ENCODE measurements around the gene SARNP. TPM values are rescaled to one million over a fixed set of nuclear protein-coding genes. Genes with fewer than 3 reads are reported as not detected.

SARNP gene
- total and polyA plus RNA-seq, 4 donors = 19.1 to 34.2 (median 25.6) TPM

DNA sequence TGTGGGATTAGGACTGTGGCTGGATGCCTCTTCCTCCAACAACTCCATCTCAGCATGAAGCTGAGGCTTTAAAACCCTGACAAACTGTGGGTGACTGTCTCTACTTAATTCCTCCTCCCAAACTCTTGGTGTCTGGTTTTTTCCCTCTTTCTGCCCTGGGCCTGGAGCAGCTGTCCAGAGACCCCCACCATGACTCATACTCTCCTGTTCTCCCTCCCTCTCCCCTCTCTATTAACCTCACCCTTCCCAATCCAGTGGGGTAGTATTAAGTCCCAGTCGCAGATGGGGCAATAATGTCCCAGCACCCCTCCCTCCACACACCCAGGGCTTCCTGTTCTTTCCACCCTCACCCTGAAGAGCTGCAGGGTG is 13.9 kb upstream of the SARNP start (continued):
- TF ChIP-seq, protein P1, sequence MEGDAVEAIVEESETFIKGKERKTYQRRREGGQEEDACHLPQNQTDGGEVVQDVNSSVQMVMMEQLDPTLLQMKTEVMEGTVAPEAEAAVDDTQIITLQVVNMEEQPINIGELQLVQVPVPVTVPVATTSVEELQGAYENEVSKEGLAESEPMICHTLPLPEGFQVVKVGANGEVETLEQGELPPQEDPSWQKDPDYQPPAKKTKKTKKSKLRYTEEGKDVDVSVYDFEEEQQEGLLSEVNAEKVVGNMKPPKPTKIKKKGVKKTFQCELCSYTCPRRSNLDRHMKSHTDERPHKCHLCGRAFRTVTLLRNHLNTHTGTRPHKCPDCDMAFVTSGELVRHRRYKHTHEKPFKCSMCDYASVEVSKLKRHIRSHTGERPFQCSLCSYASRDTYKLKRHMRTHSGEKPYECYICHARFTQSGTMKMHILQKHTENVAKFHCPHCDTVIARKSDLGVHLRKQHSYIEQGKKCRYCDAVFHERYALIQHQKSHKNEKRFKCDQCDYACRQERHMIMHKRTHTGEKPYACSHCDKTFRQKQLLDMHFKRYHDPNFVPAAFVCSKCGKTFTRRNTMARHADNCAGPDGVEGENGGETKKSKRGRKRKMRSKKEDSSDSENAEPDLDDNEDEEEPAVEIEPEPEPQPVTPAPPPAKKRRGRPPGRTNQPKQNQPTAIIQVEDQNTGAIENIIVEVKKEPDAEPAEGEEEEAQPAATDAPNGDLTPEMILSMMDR (IDR thresholded peaks at IDR 0.05; ENCODE audit: low read depth, low read length, missing input control) = no peak
- no peak for TF ChIP-seq SP1 (IDR thresholded peaks at IDR 0.05)
- TF ChIP-seq, protein P2, sequence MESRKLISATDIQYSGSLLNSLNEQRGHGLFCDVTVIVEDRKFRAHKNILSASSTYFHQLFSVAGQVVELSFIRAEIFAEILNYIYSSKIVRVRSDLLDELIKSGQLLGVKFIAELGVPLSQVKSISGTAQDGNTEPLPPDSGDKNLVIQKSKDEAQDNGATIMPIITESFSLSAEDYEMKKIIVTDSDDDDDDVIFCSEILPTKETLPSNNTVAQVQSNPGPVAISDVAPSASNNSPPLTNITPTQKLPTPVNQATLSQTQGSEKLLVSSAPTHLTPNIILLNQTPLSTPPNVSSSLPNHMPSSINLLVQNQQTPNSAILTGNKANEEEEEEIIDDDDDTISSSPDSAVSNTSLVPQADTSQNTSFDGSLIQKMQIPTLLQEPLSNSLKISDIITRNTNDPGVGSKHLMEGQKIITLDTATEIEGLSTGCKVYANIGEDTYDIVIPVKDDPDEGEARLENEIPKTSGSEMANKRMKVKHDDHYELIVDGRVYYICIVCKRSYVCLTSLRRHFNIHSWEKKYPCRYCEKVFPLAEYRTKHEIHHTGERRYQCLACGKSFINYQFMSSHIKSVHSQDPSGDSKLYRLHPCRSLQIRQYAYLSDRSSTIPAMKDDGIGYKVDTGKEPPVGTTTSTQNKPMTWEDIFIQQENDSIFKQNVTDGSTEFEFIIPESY (IDR thresholded peaks at IDR 0.05) = no peak

DNA sequence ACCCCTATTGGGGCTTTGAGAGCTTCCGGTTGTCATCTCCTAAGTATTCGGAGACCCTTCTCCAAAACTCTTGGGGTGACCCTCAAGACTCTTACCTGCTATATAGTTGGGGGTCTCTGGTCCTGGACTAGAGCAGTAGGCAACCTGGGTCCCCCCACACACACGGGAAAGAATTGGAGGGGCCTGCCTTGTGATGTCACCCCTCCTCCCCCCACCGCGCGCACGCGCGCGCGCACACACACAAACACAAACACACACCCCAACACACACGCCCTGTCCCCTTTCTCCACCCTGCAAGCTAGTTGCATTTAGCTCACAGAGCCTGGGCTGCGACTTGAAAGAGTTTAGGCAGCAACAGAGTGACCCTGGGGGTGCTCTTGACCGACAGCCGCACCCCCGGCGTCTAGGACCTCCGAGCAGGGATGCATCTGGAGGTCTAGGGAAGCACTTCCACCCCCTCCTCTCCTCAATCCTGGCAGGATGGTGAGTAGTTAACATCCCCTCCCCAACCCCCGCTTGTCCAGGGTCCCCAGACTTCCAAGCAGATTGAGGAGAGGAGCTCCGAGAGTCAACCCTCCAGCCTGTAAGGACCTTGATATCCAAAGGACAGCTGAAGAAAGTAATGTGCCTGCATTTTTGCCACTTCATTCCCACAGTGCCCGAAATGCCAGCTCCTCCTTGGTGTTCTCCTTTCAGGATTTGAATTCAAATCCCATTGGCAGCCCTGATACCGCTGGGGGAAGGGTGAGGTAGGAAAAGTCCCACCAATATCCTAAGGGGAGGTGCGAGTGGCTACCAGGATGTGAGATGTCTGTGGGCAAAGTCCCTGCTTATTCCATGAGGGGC is 13.3 kb upstream of the SARNP start:
- 19% methylated on average over 23 of the region's 23 CpGs for WGBS

More for the DNA sequence above, 13.3 kb upstream of the SARNP start:
- H3K27me3 ChIP-seq (ENCODE audit: control insufficient read depth in 4 of 4, insufficient read depth in 4 of 4, low read length in 3 of 4) = no peaks in the 10 kb centered on the region
- H3K9ac ChIP-seq (ENCODE audit: low read depth in 1 of 2, low read length in 2 of 2) = peak overlapping the region; percentile 61 to 75
- H3K27ac ChIP-seq (ENCODE audit: low read depth in 1 of 2, low read length in 2 of 2) = peak overlapping the region; percentile 93 to 94
- no peaks in the 10 kb centered on the region for H3K36me3 ChIP-seq (ENCODE audit: control insufficient read depth in 4 of 4, insufficient read depth in 3 of 4, low read depth in 1 of 4, low read length in 3 of 4)
- no peak for TF ChIP-seq RAD21 (IDR thresholded peaks at IDR 0.05)
- no peak for TF ChIP-seq FOXA2 (IDR thresholded peaks at IDR 0.05)
- TF ChIP-seq, protein P3, sequence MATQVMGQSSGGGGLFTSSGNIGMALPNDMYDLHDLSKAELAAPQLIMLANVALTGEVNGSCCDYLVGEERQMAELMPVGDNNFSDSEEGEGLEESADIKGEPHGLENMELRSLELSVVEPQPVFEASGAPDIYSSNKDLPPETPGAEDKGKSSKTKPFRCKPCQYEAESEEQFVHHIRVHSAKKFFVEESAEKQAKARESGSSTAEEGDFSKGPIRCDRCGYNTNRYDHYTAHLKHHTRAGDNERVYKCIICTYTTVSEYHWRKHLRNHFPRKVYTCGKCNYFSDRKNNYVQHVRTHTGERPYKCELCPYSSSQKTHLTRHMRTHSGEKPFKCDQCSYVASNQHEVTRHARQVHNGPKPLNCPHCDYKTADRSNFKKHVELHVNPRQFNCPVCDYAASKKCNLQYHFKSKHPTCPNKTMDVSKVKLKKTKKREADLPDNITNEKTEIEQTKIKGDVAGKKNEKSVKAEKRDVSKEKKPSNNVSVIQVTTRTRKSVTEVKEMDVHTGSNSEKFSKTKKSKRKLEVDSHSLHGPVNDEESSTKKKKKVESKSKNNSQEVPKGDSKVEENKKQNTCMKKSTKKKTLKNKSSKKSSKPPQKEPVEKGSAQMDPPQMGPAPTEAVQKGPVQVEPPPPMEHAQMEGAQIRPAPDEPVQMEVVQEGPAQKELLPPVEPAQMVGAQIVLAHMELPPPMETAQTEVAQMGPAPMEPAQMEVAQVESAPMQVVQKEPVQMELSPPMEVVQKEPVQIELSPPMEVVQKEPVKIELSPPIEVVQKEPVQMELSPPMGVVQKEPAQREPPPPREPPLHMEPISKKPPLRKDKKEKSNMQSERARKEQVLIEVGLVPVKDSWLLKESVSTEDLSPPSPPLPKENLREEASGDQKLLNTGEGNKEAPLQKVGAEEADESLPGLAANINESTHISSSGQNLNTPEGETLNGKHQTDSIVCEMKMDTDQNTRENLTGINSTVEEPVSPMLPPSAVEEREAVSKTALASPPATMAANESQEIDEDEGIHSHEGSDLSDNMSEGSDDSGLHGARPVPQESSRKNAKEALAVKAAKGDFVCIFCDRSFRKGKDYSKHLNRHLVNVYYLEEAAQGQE (IDR thresholded peaks at IDR 0.05) = no peak
- TF ChIP-seq GABPA (IDR thresholded peaks at IDR 0.05 in 1 of 2, conservative IDR thresholded peaks at IDR 0.05 in 1 of 2) = no peak
- TF ChIP-seq, protein P4, sequence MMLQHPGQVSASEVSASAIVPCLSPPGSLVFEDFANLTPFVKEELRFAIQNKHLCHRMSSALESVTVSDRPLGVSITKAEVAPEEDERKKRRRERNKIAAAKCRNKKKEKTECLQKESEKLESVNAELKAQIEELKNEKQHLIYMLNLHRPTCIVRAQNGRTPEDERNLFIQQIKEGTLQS (IDR thresholded peaks at IDR 0.05) = no peak
- no peak for TF ChIP-seq JUND (IDR thresholded peaks at IDR 0.05)
- TF ChIP-seq, protein P5, sequence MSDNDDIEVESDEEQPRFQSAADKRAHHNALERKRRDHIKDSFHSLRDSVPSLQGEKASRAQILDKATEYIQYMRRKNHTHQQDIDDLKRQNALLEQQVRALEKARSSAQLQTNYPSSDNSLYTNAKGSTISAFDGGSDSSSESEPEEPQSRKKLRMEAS (IDR thresholded peaks at IDR 0.05) = no peak
- TF ChIP-seq SP1 (IDR thresholded peaks at IDR 0.05) = no peak
- TF ChIP-seq HNF4A (conservative IDR thresholded peaks at IDR 0.05) = no peak
- DNase-seq (ENCODE audit: low spot score) = peak; percentile 79
- H3K4me3 ChIP-seq (ENCODE audit: low read depth in 1 of 3, low read length in 3 of 3) = peak overlapping the region; percentile 84 to 95 (median 85)
- H3K4me1 ChIP-seq (ENCODE audit: control insufficient read depth in 4 of 4, insufficient read depth in 4 of 4, low read length in 3 of 4) = peaks cover 8 to 37% (median 20%) of the 10 kb centered on the region in 4 donors
- no peaks in the 10 kb centered on the region for H3K9me3 ChIP-seq (ENCODE audit: control insufficient read depth in 4 of 4, low read length in 3 of 4)
